Measurements from ENCODE around the gene MRI1.

DNA sequence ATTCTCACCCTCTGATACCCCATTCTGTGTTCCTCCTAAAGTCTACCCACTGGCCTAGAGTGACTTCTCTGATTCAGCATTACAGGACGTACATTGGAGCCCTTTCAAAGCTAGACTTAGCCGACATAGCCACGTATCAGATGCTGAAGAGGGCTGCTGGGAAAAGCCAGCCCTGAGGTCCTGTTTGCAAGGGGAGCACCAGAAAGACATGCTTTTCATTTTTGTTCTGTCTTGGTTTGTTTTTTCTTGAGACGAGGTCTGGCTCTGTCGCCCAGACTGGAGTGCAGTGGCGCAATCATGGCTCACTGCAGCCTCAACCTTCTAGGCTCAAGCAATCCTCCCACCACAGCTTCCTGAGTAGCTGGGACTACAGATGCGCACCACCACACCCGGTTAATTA is 24.7 kb downstream of the MRI1 start:
- TF ChIP-seq, protein P1, sequence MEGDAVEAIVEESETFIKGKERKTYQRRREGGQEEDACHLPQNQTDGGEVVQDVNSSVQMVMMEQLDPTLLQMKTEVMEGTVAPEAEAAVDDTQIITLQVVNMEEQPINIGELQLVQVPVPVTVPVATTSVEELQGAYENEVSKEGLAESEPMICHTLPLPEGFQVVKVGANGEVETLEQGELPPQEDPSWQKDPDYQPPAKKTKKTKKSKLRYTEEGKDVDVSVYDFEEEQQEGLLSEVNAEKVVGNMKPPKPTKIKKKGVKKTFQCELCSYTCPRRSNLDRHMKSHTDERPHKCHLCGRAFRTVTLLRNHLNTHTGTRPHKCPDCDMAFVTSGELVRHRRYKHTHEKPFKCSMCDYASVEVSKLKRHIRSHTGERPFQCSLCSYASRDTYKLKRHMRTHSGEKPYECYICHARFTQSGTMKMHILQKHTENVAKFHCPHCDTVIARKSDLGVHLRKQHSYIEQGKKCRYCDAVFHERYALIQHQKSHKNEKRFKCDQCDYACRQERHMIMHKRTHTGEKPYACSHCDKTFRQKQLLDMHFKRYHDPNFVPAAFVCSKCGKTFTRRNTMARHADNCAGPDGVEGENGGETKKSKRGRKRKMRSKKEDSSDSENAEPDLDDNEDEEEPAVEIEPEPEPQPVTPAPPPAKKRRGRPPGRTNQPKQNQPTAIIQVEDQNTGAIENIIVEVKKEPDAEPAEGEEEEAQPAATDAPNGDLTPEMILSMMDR (optimal IDR thresholded peaks at IDR 0.05 in 1 of 3, IDR thresholded peaks at IDR 0.05 in 1 of 3, conservative IDR thresholded peaks at IDR 0.05 in 1 of 3; ENCODE audit: extremely low read depth in 1 of 3, insufficient read depth in 2 of 3, low read length in 3 of 3): no peak
- TF ChIP-seq EZH2 (IDR thresholded peaks at IDR 0.05; ENCODE audit: low read length): no peak

Data from keratinocyte (primary cell).